ENCODE measurements around the gene ALDH8A1. TPM values are rescaled to one million over a fixed set of nuclear protein-coding genes. Genes with fewer than 3 reads are reported as not detected.

ALDH8A1 gene
- total and polyA plus RNA-seq, 10 of the 15 experiments (the other 5 are each of a cell fraction or from before 2014, with no cell fraction given) = 0.13 to 1.8 (median 0.62) TPM; not detected in 3

DNA sequence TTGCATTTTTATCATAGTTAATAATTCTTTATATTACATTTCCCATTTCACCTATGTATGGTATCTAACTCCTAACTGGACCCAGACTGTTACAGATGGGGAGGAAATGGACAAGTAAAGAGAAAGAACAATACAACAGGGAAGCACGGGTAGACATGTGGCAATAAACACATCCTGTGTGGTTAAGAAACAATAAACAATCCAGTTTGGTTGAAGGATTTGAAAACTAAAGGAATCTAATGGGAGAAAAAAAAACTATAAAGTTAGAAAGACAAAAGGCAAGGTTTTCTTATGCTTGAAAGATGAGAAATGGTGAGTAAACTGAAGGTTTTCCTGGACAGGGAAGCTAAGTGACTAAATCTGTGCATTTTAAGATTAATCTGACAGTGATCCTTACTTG is 34.9 kb upstream of the ALDH8A1 start:
- intact Hi-C loops (cut with micrococcal nuclease; ENCODE audit: unreplicated experiment) (no loop called here), in situ Hi-C loops (cut with MboI) (loop anchor here (25.0 kb wide), 1 partner anchor 452 kb away; no protein-coding TSS in a partner anchor)
- no peak overlapping the region for H3K27ac ChIP-seq (ENCODE audit: control insufficient read depth, insufficient read depth)
- FAIRE-seq (no peak), DNase-seq (ENCODE audit: low read depth, low spot score) (no peak), ATAC-seq (no peak)
- no TSS peak for BruUV-seq (replicated peaks)
- no peak overlapping the region for H3K9ac ChIP-seq (ENCODE audit: control insufficient read depth, insufficient read depth, low read length)
- H3K79me2 ChIP-seq (ENCODE audit: control insufficient read depth, insufficient read depth, low read length) = no peaks in the 10 kb centered on the region
- no peaks in the 10 kb centered on the region for H3K27me3 ChIP-seq (replicated peaks in 1 of 2; ENCODE audit: control insufficient read depth in 2 of 2, insufficient read depth in 2 of 2, low read length in 1 of 2)
- no peak overlapping the region for H3K4me3 ChIP-seq
- H2AFZ ChIP-seq (ENCODE audit: control insufficient read depth, low read depth, low read length) = no peak overlapping the region
- TF ChIP-seq, protein P1, sequence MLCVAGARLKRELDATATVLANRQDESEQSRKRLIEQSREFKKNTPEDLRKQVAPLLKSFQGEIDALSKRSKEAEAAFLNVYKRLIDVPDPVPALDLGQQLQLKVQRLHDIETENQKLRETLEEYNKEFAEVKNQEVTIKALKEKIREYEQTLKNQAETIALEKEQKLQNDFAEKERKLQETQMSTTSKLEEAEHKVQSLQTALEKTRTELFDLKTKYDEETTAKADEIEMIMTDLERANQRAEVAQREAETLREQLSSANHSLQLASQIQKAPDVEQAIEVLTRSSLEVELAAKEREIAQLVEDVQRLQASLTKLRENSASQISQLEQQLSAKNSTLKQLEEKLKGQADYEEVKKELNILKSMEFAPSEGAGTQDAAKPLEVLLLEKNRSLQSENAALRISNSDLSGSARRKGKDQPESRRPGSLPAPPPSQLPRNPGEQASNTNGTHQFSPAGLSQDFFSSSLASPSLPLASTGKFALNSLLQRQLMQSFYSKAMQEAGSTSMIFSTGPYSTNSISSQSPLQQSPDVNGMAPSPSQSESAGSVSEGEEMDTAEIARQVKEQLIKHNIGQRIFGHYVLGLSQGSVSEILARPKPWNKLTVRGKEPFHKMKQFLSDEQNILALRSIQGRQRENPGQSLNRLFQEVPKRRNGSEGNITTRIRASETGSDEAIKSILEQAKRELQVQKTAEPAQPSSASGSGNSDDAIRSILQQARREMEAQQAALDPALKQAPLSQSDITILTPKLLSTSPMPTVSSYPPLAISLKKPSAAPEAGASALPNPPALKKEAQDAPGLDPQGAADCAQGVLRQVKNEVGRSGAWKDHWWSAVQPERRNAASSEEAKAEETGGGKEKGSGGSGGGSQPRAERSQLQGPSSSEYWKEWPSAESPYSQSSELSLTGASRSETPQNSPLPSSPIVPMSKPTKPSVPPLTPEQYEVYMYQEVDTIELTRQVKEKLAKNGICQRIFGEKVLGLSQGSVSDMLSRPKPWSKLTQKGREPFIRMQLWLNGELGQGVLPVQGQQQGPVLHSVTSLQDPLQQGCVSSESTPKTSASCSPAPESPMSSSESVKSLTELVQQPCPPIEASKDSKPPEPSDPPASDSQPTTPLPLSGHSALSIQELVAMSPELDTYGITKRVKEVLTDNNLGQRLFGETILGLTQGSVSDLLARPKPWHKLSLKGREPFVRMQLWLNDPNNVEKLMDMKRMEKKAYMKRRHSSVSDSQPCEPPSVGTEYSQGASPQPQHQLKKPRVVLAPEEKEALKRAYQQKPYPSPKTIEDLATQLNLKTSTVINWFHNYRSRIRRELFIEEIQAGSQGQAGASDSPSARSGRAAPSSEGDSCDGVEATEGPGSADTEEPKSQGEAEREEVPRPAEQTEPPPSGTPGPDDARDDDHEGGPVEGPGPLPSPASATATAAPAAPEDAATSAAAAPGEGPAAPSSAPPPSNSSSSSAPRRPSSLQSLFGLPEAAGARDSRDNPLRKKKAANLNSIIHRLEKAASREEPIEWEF (IDR thresholded peaks at IDR 0.05; ENCODE audit: insufficient replicate concordance, low read depth, low read length) = no peak
- TF ChIP-seq STAT3 (IDR thresholded peaks at IDR 0.05; ENCODE audit: low read depth, low read length) (no peak), ASH2L (IDR thresholded peaks at IDR 0.05; ENCODE audit: borderline replicate concordance, low read depth) (no peak)
- TF ChIP-seq, protein P2, sequence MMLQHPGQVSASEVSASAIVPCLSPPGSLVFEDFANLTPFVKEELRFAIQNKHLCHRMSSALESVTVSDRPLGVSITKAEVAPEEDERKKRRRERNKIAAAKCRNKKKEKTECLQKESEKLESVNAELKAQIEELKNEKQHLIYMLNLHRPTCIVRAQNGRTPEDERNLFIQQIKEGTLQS (IDR thresholded peaks at IDR 0.05; ENCODE audit: borderline replicate concordance, extremely low read depth, low read depth, low read length) = no peak
- SMC1A ChIA-PET (ENCODE audit: uncharacterized antibody, unreplicated experiment) = no interaction called here
- RAD21 ChIA-PET (ENCODE audit: unreplicated experiment) = no interaction called here
- peaks cover 2 to 11% of the 10 kb centered on the region in 2 experiments; a peak in 2 of 4 replicates for H3K36me3 ChIP-seq (ENCODE audit: control insufficient read depth in 2 of 2, insufficient read depth in 2 of 2, low read length in 1 of 2)
- CTCF ChIA-PET = interaction anchor here (1.3 kb wide), 1 partner anchor 11 kb away, joined by 3 read pairs; no protein-coding TSS in a partner anchor
- 8% methylated on average over 1 of the region's 1 CpG for WGBS (ENCODE audit: insufficient coverage, insufficient replicate concordance, low lambda C conversion rate, missing lambda C conversion rate)
- H3K4me2 ChIP-seq (ENCODE audit: control insufficient read depth, insufficient read depth) = no peak overlapping the region
- peaks cover 3% of the 10 kb centered on the region; the same call in 1 of the 2 replicates for H3K4me1 ChIP-seq (ENCODE audit: control insufficient read depth, insufficient read depth, low read length)
- POLR2A ChIA-PET = no interaction called here
- H3K9me3 ChIP-seq (replicated peaks; ENCODE audit: control insufficient read depth, insufficient read depth, low read length) = no peaks in the 10 kb centered on the region
- H4K20me1 ChIP-seq (ENCODE audit: control insufficient read depth, insufficient read depth) = no peaks in the 10 kb centered on the region
